Loucy (cell line): Measurements from ENCODE around the gene UBE2D2.
"Not testable (repeated sequence)": the region's sequence is repeated elsewhere in the genome, so short reads cannot be mapped to it uniquely, and the experiment has no call there.

ENCODE experiments used
- CTCF ChIP-seq: fragments of 200-600 bp; sonication (generic); conservative IDR thresholded peaks from 2 replicates; pipeline ENCODE4 v1.5.1; 2014; ENCODE audit warnings: mild to moderate bottlenecking, antibody characterized with exemption, low read length
- EZH2phosphoT487 ChIP-seq: fragments of 200-600 bp; IDR thresholded peaks from 2 replicates; pipeline ENCODE4 v1.6.1; 2018; ENCODE audit warnings: antibody characterized with exemption, mild to moderate bottlenecking, moderate library complexity, borderline replicate concordance

DNA sequence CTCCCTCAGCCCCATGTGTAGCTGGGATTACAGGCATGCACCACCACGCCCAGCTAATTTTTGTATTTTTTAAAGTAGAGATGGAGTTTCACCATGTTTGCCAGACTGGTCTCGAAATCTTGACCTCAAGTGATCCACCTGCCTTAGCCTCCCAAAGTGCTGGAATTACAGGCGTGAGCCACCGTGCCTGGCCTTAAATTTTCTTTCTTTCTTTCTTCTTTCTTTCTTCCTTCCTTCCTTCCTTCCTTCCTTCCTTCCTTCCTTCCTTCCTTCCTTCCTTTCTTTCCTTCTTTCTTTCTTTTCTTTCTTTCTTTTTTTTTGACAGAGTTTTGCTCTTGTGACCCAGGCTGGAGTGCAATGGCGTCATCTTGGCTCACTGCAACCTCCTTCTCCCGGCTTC is 14.5 kb upstream of the UBE2D2 start:
- not testable (repeated sequence) for TF ChIP-seq CTCF, EZH2phosphoT487
